IMR-90 (cell line): ENCODE results near the gene PLA2G15. TPM values are rescaled to one million over a fixed set of nuclear protein-coding genes. Genes with fewer than 3 reads are reported as not detected.

Source experiments
- ATAC-seq: fragments of 200-7000 bp; cut with Tn5 transposase; 2 replicates; pipeline ENCODE4 v1.9.1; 2020; ENCODE audit warnings: low read depth, mild to moderate bottlenecking, moderate library complexity
- BruUV-seq: library from RNA; stranded (reverse); fragments of 400-500 nt; replicated peaks from 2 replicates; lab custom pipeline; 2021; lab: Mats Ljungman, UMichigan
- CTCF ChIA-PET: fragments of 300-600 bp; formaldehyde crosslinking; extraction: SDS; loops from one replicate; lab custom pipeline; 2021; ENCODE audit warnings: antibody characterized with exemption; lab: Yijun Ruan, JAX
- POLR2A ChIA-PET: fragments of 300-600 bp; sonication (Branson Sonifier 250); formaldehyde crosslinking; loops from one replicate; lab custom pipeline; 2022; ENCODE audit warnings: antibody characterized with exemption; ENCODE audit not compliant: unreplicated experiment; lab: Charles Lee
- DNase-seq: peaks from one replicate; pipeline ENCODE4 v3.0.0; 2013
- H2AFZ ChIP-seq: replicated peaks from 2 replicates; pipeline ENCODE3; 2013; ENCODE audit warnings: low read length, mild to moderate bottlenecking; ENCODE audit not compliant: poor library complexity
- H2AK5ac ChIP-seq: 2 replicates; pipeline ENCODE4 v1.6.1; 2013; ENCODE audit warnings: low read depth, low read length, inconsistent platforms
- H2AK9ac ChIP-seq: replicated peaks from 2 replicates; pipeline ENCODE3; 2013; ENCODE audit warnings: mild to moderate bottlenecking, low read depth, low read length, moderate library complexity; ENCODE audit not compliant: poor library complexity
- H2BK120ac ChIP-seq: 2 replicates; pipeline ENCODE4 v1.6.1; 2013; ENCODE audit warnings: low read depth, low read length, inconsistent platforms
- H2BK15ac ChIP-seq: 3 replicates; pipeline ENCODE4 v1.6.1; 2013; ENCODE audit warnings: low read depth, low read length, inconsistent platforms
- H2BK20ac ChIP-seq: 2 replicates; pipeline ENCODE4 v1.6.1; 2013; ENCODE audit warnings: low read depth, mild to moderate bottlenecking, inconsistent platforms, low read length, moderate library complexity
- H2BK5ac ChIP-seq: 2 replicates; pipeline ENCODE4 v1.6.1; 2013; ENCODE audit warnings: mild to moderate bottlenecking, low read depth, low read length, inconsistent platforms; ENCODE audit not compliant: poor library complexity, severe bottlenecking
- H3K14ac ChIP-seq: replicated peaks from 2 replicates; pipeline ENCODE4 v1.6.1; 2013; ENCODE audit warnings: low read depth, low read length, inconsistent platforms
- H3K18ac ChIP-seq: 2 replicates; pipeline ENCODE4 v1.6.1; 2013; ENCODE audit warnings: low read depth, low read length, control low read depth
- H3K23ac ChIP-seq: 2 replicates; pipeline ENCODE4 v1.6.1; 2013; ENCODE audit warnings: low read depth, low read length, inconsistent platforms
- H3K27ac ChIP-seq: 2 replicates; pipeline ENCODE4 v1.5.1; 2013; ENCODE audit warnings: mild to moderate bottlenecking, control low read depth, low read length; ENCODE audit not compliant: insufficient read depth
- H3K27me3 ChIP-seq: 2 replicates; pipeline ENCODE4 v1.6.1; 2013; ENCODE audit warnings: low read length; ENCODE audit not compliant: control insufficient read depth, insufficient read depth
- H3K36me3 ChIP-seq: 2 replicates; pipeline ENCODE4 v1.6.1; 2013; ENCODE audit warnings: low read length, mixed read lengths; ENCODE audit not compliant: control insufficient read depth, insufficient read depth
- H3K4ac ChIP-seq: 2 replicates; pipeline ENCODE4 v1.6.1; 2013; ENCODE audit warnings: low read depth, low read length, inconsistent platforms
- H3K4me1 ChIP-seq: 2 replicates; pipeline ENCODE4 v1.6.1; 2013; ENCODE audit warnings: low read length, mixed read lengths; ENCODE audit not compliant: control insufficient read depth, insufficient read depth
- H3K4me2 ChIP-seq: 2 replicates; pipeline ENCODE4 v1.6.1; 2013; ENCODE audit warnings: low read depth, mild to moderate bottlenecking, control low read depth, low read length, moderate library complexity
- H3K4me3 ChIP-seq: 2 replicates; pipeline ENCODE4 v1.5.1; 2013; ENCODE audit warnings: low read depth, mild to moderate bottlenecking, control low read depth, low read length, moderate library complexity; ENCODE audit not compliant: insufficient read depth
- H3K56ac ChIP-seq: 2 replicates; pipeline ENCODE4 v1.6.1; 2013; ENCODE audit warnings: low read length, inconsistent platforms; ENCODE audit not compliant: insufficient read depth; ENCODE audit errors: extremely low read depth
- H3K79me1 ChIP-seq, 2 experiments: 2 replicates each; pipeline ENCODE4 v1.6.1; 2013; ENCODE audit warnings: low read length in 2 of 2, inconsistent platforms in 1 of 2, low read depth in 1 of 2
- H3K9ac ChIP-seq: 2 replicates; pipeline ENCODE4 v1.6.1; 2013; ENCODE audit warnings: low read depth, low read length, control low read depth
- H3K9me1 ChIP-seq: 2 replicates; pipeline ENCODE4 v1.6.1; 2013; ENCODE audit warnings: low read length, inconsistent platforms; ENCODE audit not compliant: insufficient read depth
- H3K9me3 ChIP-seq: 2 replicates; pipeline ENCODE4 v1.6.1; 2013; ENCODE audit warnings: low read length; ENCODE audit not compliant: control insufficient read depth, insufficient read depth
- H4K20me1 ChIP-seq: 2 replicates; pipeline ENCODE4 v1.6.1; 2013; ENCODE audit warnings: low read length, inconsistent platforms; ENCODE audit not compliant: insufficient read depth
- H4K5ac ChIP-seq: 2 replicates; pipeline ENCODE4 v1.6.1; 2013; ENCODE audit warnings: mild to moderate bottlenecking, low read depth, low read length, control low read depth
- H4K8ac ChIP-seq, 2 experiments: 2 replicates each; pipeline ENCODE4 v1.6.1; 2013; ENCODE audit warnings: low read depth in 2 of 2, low read length in 2 of 2, control low read depth in 1 of 2, inconsistent platforms in 1 of 2
- H4K91ac ChIP-seq: 2 replicates; pipeline ENCODE4 v1.6.1; 2013; ENCODE audit warnings: low read depth, low read length, inconsistent platforms; ENCODE audit not compliant: insufficient read depth
- BHLHE40 ChIP-seq: fragments of 150-350 bp; IDR thresholded peaks from 2 replicates; pipeline ENCODE4 v1.6.1; 2016; ENCODE audit warnings: mild to moderate bottlenecking, low read depth, low read length
- CEBPB ChIP-seq: IDR thresholded peaks from 2 replicates; pipeline ENCODE4 v1.6.1; 2012; ENCODE audit warnings: low read depth, low read length, improper control_type of control experiment
- CHD1 ChIP-seq: IDR thresholded peaks from 2 replicates; pipeline ENCODE4 v1.6.1; 2012; ENCODE audit warnings: low read depth, low read length, improper control_type of control experiment
- FOS ChIP-seq: fragments of 150-350 bp; IDR thresholded peaks from 2 replicates; pipeline ENCODE4 v1.6.1; 2016; ENCODE audit warnings: low read depth, low read length
- MAFK ChIP-seq: IDR thresholded peaks from 2 replicates; pipeline ENCODE4 v1.6.1; 2012; ENCODE audit warnings: low read depth, low read length, improper control_type of control experiment
- MAZ ChIP-seq: IDR thresholded peaks from 2 replicates; pipeline ENCODE4 v1.6.1; 2012; ENCODE audit warnings: low read depth, mild to moderate bottlenecking, low read length, improper control_type of control experiment, moderate library complexity, borderline replicate concordance
- MXI1 ChIP-seq: IDR thresholded peaks from 2 replicates; pipeline ENCODE4 v1.6.1; 2012; ENCODE audit warnings: low read depth, mild to moderate bottlenecking, low read length, moderate library complexity, borderline replicate concordance
- NFE2L2 ChIP-seq: fragments of 150-350 bp; IDR thresholded peaks from 2 replicates; pipeline ENCODE4 v1.6.1; 2016; ENCODE audit warnings: low read depth, mild to moderate bottlenecking, low read length
- POLR2A ChIP-seq: IDR thresholded peaks from 2 replicates; pipeline ENCODE4 v1.6.1; 2012; ENCODE audit warnings: mild to moderate bottlenecking, low read depth, low read length
- RAD21 ChIP-seq: IDR thresholded peaks from 2 replicates; pipeline ENCODE4 v1.6.1; 2012; ENCODE audit warnings: low read length, improper control_type of control experiment
- RCOR1 ChIP-seq: IDR thresholded peaks from 2 replicates; pipeline ENCODE4 v1.6.1; 2012; ENCODE audit warnings: mild to moderate bottlenecking, low read length, improper control_type of control experiment; ENCODE audit not compliant: insufficient replicate concordance
- SMC3 ChIP-seq: fragments of 150-350 bp; IDR thresholded peaks from 2 replicates; pipeline ENCODE4 v1.6.1; 2016; ENCODE audit warnings: low read depth, mild to moderate bottlenecking, antibody characterized with exemption, low read length, moderate library complexity
- WGBS, 2 experiments: methylation state at CpG; one replicate each; pipeline versions ENCODE4 v1.1.5 to v1.1.7; 2013; ENCODE audit warnings: missing lambda C conversion rate in 2 of 2; ENCODE audit not compliant: insufficient read length in 1 of 2; ENCODE audit errors: extremely low coverage in 2 of 2; 5-methylcytosine and 5-hydroxymethylcytosine counted together
- dilution Hi-C: fragments of 300-500 bp; cut with HindIII; formaldehyde crosslinking; loops from one replicate; pipeline ENCODE4 v1.14.3; 2018; ENCODE audit warnings: low sequenced_read_pairs; ENCODE audit not compliant: unreplicated experiment
- in situ Hi-C: fragments of 300-500 bp; cut with MboI; formaldehyde crosslinking; loops from 3 replicates; pipeline ENCODE4 v1.14.3; 2019; ENCODE audit warnings: low sequenced_read_pairs, inconsistent platforms, mixed read lengths
- intact Hi-C: fragments of 100-400 bp; cut with micrococcal nuclease; formaldehyde crosslinking; loops from 2 replicates; pipeline ENCODE4 v1.10.0; 2022
- polyA plus RNA-seq, 3 experiments: library from polyadenylated mRNA; depleted of rRNA; stranded (reverse); fragments of >200 nt; gene quantifications; 2 replicates each; pipeline ENCODE4 v1.2.3, GENCODE V29; 2012; ENCODE audit warnings: low replicate concordance in 1 of 3
- total RNA-seq: library from RNA; depleted of rRNA; stranded (reverse); fragments of >200 nt; gene quantifications from 2 replicates; pipeline ENCODE4 v1.2.3, GENCODE V29; 2012
- TF ChIP-seq, protein P1 (sequence below): fragments of 150-350 bp; IDR thresholded peaks from 2 replicates; pipeline ENCODE4 v1.6.1; 2016; ENCODE audit warnings: low read depth, mild to moderate bottlenecking, low read length, moderate library complexity, borderline replicate concordance
- TF ChIP-seq, protein P2 (sequence below): conservative IDR thresholded peaks from 2 replicates; pipeline ENCODE4 v1.5.1; 2012; ENCODE audit warnings: mild to moderate bottlenecking, low read depth, low read length, improper control_type of control experiment

Gene PLA2G15
- total and polyA plus RNA-seq, 2 of the 4 experiments (the other 2 are of a cell fraction): 19.5 to 31.7 TPM

DNA sequence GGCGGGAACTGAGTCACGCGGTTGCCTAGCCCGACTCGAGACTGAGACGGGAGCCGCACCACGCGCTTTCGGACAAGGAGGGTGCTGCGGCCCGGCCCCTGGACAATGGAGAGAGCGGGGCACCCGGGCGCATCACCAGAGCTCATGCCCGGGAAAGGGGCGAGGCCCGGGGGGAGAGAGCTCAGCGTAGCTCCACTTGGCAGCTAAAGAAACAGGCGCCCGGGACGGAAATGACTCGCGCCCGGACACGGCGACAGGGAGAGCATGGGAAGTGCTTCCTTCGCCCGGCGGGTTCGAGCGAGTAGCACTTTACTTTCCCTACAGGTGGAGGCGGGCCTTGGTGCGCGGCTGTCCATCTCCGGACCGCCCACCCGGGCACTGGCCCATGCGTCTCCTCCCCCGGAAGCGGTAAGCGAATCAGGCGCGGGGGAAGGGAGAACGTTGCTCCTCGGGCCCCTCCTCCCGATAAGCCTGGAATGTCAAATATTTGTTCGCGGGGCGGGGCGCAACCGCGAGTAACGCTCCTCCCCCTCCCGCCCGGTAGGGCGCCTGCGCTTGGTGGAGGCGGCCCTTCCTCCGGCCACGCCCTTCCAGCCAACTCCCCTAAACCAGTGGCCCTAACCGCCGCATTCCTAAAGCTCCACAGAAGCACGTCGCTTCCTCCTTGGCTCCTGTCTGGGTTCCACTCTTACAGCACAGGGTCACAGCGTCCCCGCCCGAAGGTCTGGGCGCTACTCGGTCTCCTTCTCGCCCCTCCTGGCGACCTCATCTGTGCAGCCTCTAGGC is 7.7 kb upstream of the PLA2G15 start:
- Histone ChIP-seq H3K79me1 (peaks cover 2 to 10% of the 10 kb centered on the region in 2 experiments; a peak in 2 of 4 replicates), H2BK20ac (peak overlapping the region; percentile 30; the same call in 1 of the 2 replicates), H3K4me1 (peaks cover 10% of the 10 kb centered on the region), H3K9me3 (no peaks in the 10 kb centered on the region), H3K9me1 (peaks cover 8% of the 10 kb centered on the region), H4K5ac (peak overlapping the region; percentile 97), H3K4me2 (peak overlapping the region; percentile 92), H2BK120ac (peak overlapping the region; percentile 85), H2AFZ (peak overlapping the region; percentile 96), H3K56ac (peak overlapping the region; percentile 79), H3K36me3 (no peaks in the 10 kb centered on the region), H3K4me3 (peak overlapping the region; percentile 54), H3K18ac (peak overlapping the region; percentile 92), H3K23ac (peak overlapping the region; percentile 97), H2AK5ac (peak overlapping the region; percentile 91), H2BK15ac (peak overlapping the region; percentile 29; the same call in 1 of the 3 replicates), H3K4ac (peak overlapping the region; percentile 98), H4K8ac (peak overlapping the region; percentile 74 to 95), H4K91ac (peak overlapping the region; percentile 94), H3K14ac (peak overlapping the region; percentile 98), H4K20me1 (no peaks in the 10 kb centered on the region), H3K27ac (peak overlapping the region; percentile 96), H2BK5ac (peak overlapping the region; percentile 96), H3K27me3 (no peaks in the 10 kb centered on the region), H2AK9ac (peak overlapping the region; percentile 79), H3K9ac (peak overlapping the region; percentile 89)
- in situ Hi-C loops: no loop called here
- dilution Hi-C loops: no loop called here
- ChIA-PET CTCF (no interaction called here), POLR2A (interaction anchor here (1.1 kb wide), 1 partner anchor 12 kb away, joined by 12 read pairs; no protein-coding TSS in a partner anchor)
- intact Hi-C loops: no loop called here
- peak; percentile 96 for DNase-seq
- BruUV-seq: no TSS peak
- WGBS, 2 experiments: 0% methylated on average over 14 of the region's 72 CpGs; no CpG with 5 or more reads in 1 of the 2 experiments
- peak; percentile 94 for ATAC-seq
- TF ChIP-seq MAFK (no peak), CHD1 (no peak), BHLHE40 (0 out of 2 replicates have a peak, but pooled peaks have one; percentile 10), NFE2L2 (no peak), MXI1 (no peak; the same call in 1 of the 2 replicates), MAZ (peak; percentile 100), SMC3 (no peak), CEBPB (no peak), RCOR1 (no peak), FOS (no peak), RAD21 (no peak), POLR2A (peak; percentile 43; the same call in 1 of the 2 replicates)
- TF ChIP-seq, protein P1, sequence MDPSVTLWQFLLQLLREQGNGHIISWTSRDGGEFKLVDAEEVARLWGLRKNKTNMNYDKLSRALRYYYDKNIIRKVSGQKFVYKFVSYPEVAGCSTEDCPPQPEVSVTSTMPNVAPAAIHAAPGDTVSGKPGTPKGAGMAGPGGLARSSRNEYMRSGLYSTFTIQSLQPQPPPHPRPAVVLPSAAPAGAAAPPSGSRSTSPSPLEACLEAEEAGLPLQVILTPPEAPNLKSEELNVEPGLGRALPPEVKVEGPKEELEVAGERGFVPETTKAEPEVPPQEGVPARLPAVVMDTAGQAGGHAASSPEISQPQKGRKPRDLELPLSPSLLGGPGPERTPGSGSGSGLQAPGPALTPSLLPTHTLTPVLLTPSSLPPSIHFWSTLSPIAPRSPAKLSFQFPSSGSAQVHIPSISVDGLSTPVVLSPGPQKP: no peak
- TF ChIP-seq, protein P2, sequence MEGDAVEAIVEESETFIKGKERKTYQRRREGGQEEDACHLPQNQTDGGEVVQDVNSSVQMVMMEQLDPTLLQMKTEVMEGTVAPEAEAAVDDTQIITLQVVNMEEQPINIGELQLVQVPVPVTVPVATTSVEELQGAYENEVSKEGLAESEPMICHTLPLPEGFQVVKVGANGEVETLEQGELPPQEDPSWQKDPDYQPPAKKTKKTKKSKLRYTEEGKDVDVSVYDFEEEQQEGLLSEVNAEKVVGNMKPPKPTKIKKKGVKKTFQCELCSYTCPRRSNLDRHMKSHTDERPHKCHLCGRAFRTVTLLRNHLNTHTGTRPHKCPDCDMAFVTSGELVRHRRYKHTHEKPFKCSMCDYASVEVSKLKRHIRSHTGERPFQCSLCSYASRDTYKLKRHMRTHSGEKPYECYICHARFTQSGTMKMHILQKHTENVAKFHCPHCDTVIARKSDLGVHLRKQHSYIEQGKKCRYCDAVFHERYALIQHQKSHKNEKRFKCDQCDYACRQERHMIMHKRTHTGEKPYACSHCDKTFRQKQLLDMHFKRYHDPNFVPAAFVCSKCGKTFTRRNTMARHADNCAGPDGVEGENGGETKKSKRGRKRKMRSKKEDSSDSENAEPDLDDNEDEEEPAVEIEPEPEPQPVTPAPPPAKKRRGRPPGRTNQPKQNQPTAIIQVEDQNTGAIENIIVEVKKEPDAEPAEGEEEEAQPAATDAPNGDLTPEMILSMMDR: no peak
